NCI-H446 treated with DMSO at 0.1 percent for 48 hours (cell line): ENCODE results near the gene ITGB7.
A peak's percentile ranks its signal among the peaks of the same experiment; 100 is the strongest.
"Not testable (repeated sequence)": the region's sequence is repeated elsewhere in the genome, so short reads cannot be mapped to it uniquely, and the experiment has no call there.

Source experiments
- DNase-seq: peaks from one replicate; lab custom pipeline; 2025; lab: John Stamatoyannopoulos, UW

ITGB7 gene

GRCh38 chr12:53217051-53217930 is 10.2 kb upstream of the ITGB7 start:
- no peak for DNase-seq

GRCh38 chr12:53215497-53215896 is 8.4 kb upstream of the ITGB7 start:
- DNase-seq: no peak

GRCh38 chr12:53214687-53215455 is 7.8 kb upstream of the ITGB7 start:
- no peak for DNase-seq

GRCh38 chr12:53214221-53214620 is 7.2 kb upstream of the ITGB7 start:
- no peak for DNase-seq

GRCh38 chr12:53213348-53213747 is 6.3 kb upstream of the ITGB7 start:
- peak; percentile 14 for DNase-seq

DNA sequence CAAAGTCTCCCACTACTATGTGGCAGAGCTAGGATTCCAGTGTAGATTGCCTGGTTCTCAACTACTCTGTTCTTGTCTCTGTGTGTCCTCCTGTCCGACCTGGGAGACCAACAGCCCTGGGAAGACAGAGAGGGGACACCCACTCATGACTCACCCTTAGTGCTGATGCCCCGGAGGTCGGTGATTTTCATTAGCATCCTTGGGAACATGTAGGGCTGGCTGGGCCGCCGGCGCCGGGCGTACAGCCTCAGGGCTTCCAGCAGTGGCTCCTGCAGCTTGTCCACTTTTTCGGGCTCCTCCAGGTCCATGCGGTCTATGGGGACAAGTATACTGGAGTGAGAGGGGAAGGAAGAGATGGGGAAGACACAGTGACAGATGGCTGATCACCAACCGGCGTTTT is 5.9 kb upstream of the ITGB7 start:
- DNase-seq: no peak

- DNase-seq: no peak
These were observed 4.7 kb upstream of the ITGB7 start for GRCh38 chr12:53211476-53212381.

- DNase-seq: no peak
These were observed 3.8 kb upstream of the ITGB7 start for GRCh38 chr12:53210843-53211242.

DNA sequence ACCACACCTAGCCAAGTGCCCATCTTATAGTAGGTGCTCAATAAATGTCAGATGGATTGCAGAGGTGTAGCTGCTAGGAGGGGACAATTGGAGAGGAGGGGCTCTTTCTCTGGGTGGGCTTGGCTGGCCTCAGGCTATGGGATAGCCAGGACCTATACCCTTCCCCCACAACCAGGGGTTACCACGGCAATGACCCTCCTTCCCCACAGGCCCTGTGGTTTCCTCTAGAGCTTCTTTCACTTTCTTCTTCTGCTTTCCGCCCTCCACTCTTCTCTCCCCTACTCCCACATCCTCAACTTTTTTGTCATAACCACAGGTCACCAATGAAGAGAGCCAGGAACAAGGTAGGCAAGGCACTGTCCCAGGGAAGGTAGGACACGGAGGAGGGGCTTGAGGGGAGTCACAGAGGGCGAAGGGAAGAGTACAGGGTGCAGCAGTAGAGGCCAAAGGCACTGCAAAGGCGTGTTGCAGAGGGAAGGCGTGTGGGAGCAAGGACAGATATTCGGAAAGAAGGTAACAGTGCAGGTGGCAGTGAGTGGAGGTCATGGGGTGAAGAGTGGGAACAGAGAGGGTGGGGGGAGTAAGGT is 1.9 kb upstream of the ITGB7 start:
- DNase-seq: no peak

- DNase-seq: no peak
These were observed 1.4 kb upstream of the ITGB7 start for GRCh38 chr12:53208435-53208834.

DNA sequence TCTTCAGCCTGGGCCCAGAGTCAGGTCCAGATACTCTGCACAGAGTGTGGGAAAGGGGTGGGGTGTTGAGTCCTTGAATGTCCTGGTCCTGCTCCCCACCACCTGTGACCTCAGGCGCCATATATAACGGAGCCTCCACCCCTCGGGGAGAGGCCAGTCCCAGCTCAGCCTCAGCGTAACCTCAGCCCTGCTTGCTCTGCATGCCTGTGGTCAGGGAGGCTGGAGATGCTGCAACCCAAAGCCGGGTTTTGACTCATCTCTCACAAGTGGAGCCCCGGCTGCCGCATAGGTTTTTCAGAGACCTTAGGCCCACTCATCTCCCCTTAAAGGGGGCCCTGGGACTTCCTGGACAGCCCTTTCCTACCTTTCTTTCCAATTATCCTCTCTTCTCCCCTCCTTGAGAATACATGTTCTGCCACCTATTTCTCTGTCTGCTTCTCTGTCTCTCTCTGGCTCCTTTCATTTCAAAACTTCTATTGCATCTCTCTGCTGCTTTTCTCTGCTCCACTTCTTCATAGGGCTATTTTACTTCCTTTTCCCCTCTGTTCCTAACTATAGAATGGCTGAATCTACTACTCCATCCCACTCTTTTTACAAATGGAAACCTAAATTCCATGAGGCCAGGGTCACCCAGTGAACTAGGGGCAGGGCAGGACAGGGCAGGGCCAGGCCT is 1.2 kb downstream of the ITGB7 start:
- no peak for DNase-seq

- no peak for DNase-seq
These were observed 2.7 kb downstream of the ITGB7 start for GRCh38 chr12:53204351-53204750.

GRCh38 chr12:53202316-53202715 is 4.7 kb downstream of the ITGB7 start:
- DNase-seq: not testable (repeated sequence)

DNA sequence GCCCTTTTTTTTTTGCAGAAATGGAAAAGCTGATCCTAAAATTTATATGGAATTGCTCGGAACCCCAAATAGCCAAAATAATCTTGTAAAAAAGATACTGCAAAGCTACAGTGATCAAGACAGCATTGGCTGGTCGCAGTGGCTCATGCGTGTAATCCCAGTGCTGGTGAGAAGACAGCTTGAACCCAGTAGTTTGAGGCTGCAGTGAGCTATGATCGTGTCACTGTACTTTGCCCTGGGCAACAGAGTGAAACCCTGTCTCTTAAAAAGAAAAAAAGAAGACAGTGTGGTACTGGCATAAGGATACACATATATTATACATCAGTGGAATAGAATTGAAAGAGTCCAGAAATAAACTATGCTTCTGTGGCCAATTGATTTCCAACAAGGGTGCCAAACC is 5.4 kb downstream of the ITGB7 start:
- no peak for DNase-seq

- DNase-seq: no peak
These were observed 5.9 kb downstream of the ITGB7 start for GRCh38 chr12:53201177-53201541.

DNA sequence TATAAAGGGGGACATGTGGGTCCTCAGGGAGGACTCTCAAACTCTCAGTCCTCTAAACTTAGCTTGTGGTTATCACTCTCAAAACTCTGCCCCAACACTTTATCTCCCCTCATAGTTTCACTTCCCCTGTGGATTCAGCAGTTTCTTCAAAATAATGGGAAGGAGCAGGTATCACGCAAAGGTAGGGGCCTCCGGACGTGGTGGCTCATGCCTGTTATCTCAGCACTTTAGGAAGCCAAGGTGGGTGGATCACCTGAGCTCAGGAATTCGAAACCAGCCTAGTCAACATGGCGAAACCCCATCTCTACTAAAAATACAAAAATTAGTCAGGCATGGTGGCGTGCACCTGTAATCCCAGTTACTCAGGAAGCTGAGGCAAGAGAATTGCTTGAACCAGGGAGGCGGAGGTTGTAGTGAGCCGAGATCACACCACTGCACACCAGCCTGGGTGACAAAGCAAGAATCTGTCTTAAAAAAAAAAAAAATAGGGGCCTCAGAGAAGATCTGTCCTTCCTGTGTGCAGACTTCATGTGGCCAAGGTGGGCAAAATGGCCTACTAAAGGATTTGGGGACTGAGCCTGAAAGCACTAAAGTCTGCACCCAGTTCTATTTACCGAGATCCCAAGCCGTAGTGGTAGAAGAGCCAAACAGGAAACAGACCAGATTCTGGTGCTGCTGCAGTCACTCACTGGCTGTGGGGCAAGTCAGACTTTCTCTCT is 6.4 kb downstream of the ITGB7 start:
- no peak for DNase-seq

GRCh38 chr12:53200107-53200457 is 7.0 kb downstream of the ITGB7 start:
- DNase-seq: no peak

- no peak for DNase-seq
These were observed 7.4 kb downstream of the ITGB7 start for GRCh38 chr12:53199700-53200099.

- DNase-seq: no peak
These were observed 8.5 kb downstream of the ITGB7 start for GRCh38 chr12:53198486-53199110.

GRCh38 chr12:53197011-53197640 is 9.9 kb downstream of the ITGB7 start:
- no peak for DNase-seq
